ENCODE measurements around the gene PGAM1.

DNA sequence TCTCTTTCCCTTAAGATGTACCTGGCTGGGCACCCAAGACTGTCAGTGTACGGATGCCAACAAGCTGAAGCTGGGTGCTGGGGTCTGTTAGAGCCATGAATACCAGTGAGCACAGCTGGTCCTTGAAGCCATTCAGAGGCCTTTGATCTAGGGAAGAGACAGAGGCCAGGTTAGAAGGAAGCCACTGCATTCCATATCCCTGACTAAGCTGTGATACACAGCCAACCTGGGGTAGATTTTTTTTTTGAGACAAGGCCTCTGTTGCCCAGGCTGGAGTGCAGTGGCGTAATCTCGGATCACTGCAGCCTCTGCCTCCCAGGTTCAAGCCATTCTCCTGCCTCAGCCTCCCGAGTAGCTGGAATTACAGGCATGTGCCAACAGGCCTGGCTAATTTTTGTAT is 40.8 kb downstream of the PGAM1 start:
- TF ChIP-seq, protein P1, sequence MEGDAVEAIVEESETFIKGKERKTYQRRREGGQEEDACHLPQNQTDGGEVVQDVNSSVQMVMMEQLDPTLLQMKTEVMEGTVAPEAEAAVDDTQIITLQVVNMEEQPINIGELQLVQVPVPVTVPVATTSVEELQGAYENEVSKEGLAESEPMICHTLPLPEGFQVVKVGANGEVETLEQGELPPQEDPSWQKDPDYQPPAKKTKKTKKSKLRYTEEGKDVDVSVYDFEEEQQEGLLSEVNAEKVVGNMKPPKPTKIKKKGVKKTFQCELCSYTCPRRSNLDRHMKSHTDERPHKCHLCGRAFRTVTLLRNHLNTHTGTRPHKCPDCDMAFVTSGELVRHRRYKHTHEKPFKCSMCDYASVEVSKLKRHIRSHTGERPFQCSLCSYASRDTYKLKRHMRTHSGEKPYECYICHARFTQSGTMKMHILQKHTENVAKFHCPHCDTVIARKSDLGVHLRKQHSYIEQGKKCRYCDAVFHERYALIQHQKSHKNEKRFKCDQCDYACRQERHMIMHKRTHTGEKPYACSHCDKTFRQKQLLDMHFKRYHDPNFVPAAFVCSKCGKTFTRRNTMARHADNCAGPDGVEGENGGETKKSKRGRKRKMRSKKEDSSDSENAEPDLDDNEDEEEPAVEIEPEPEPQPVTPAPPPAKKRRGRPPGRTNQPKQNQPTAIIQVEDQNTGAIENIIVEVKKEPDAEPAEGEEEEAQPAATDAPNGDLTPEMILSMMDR (IDR thresholded peaks at IDR 0.05 in 2 of 3, conservative IDR thresholded peaks at IDR 0.05 in 1 of 3; ENCODE audit: insufficient read depth in 2 of 3, low read depth in 1 of 3, low read length in 3 of 3) = no peak
- TF ChIP-seq, protein P2, sequence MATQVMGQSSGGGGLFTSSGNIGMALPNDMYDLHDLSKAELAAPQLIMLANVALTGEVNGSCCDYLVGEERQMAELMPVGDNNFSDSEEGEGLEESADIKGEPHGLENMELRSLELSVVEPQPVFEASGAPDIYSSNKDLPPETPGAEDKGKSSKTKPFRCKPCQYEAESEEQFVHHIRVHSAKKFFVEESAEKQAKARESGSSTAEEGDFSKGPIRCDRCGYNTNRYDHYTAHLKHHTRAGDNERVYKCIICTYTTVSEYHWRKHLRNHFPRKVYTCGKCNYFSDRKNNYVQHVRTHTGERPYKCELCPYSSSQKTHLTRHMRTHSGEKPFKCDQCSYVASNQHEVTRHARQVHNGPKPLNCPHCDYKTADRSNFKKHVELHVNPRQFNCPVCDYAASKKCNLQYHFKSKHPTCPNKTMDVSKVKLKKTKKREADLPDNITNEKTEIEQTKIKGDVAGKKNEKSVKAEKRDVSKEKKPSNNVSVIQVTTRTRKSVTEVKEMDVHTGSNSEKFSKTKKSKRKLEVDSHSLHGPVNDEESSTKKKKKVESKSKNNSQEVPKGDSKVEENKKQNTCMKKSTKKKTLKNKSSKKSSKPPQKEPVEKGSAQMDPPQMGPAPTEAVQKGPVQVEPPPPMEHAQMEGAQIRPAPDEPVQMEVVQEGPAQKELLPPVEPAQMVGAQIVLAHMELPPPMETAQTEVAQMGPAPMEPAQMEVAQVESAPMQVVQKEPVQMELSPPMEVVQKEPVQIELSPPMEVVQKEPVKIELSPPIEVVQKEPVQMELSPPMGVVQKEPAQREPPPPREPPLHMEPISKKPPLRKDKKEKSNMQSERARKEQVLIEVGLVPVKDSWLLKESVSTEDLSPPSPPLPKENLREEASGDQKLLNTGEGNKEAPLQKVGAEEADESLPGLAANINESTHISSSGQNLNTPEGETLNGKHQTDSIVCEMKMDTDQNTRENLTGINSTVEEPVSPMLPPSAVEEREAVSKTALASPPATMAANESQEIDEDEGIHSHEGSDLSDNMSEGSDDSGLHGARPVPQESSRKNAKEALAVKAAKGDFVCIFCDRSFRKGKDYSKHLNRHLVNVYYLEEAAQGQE (IDR thresholded peaks at IDR 0.05; ENCODE audit: borderline replicate concordance) = no peak
- TF ChIP-seq, protein P2 (CRISPR knock-in tag; IDR thresholded peaks at IDR 0.05; ENCODE audit: low read depth) = no peak
- TF ChIP-seq PRDM10 (IDR thresholded peaks at IDR 0.05; ENCODE audit: partially characterized antibody) = no peak
- no peak for TF ChIP-seq ADNP (tag; IDR thresholded peaks at IDR 0.05)
- TF ChIP-seq FOXM1 (IDR thresholded peaks at IDR 0.05; ENCODE audit: low read depth) = no peak
- TF ChIP-seq FOXM1 (CRISPR knock-in tag; IDR thresholded peaks at IDR 0.05; ENCODE audit: low read depth) = no peak
- no peak for TF ChIP-seq PHF20 (IDR thresholded peaks at IDR 0.05; ENCODE audit: partially characterized antibody)
- TF ChIP-seq SMC3 (conservative IDR thresholded peaks at IDR 0.05; ENCODE audit: insufficient read depth, low read depth, low read length) = no peak
- TF ChIP-seq ETV1 (tag; conservative IDR thresholded peaks at IDR 0.05; ENCODE audit: low read depth) = no peak
- TF ChIP-seq ARHGAP35 (IDR thresholded peaks at IDR 0.05; ENCODE audit: partially characterized antibody) = no peak
- TF ChIP-seq LEF1 (IDR thresholded peaks at IDR 0.05) = no peak
- TF ChIP-seq ARID2 (IDR thresholded peaks at IDR 0.05) = no peak
- TF ChIP-seq TCF15 (CRISPR knock-in tag; IDR thresholded peaks at IDR 0.05) = no peak
- TF ChIP-seq, protein P3, sequence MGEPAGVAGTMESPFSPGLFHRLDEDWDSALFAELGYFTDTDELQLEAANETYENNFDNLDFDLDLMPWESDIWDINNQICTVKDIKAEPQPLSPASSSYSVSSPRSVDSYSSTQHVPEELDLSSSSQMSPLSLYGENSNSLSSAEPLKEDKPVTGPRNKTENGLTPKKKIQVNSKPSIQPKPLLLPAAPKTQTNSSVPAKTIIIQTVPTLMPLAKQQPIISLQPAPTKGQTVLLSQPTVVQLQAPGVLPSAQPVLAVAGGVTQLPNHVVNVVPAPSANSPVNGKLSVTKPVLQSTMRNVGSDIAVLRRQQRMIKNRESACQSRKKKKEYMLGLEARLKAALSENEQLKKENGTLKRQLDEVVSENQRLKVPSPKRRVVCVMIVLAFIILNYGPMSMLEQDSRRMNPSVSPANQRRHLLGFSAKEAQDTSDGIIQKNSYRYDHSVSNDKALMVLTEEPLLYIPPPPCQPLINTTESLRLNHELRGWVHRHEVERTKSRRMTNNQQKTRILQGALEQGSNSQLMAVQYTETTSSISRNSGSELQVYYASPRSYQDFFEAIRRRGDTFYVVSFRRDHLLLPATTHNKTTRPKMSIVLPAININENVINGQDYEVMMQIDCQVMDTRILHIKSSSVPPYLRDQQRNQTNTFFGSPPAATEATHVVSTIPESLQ (CRISPR knock-in tag; IDR thresholded peaks at IDR 0.05) = no peak
- TF ChIP-seq ZNF143 (CRISPR knock-in tag; IDR thresholded peaks at IDR 0.05) = no peak

Measured in K562 (cell line).